T1000 (cell line): ENCODE measurements around the gene GJB3.
"Not testable (repeated sequence)": the region's sequence is repeated elsewhere in the genome, so short reads cannot be mapped to it uniquely, and the experiment has no call there.

Source experiments
- DNase-seq: peaks from one replicate; lab custom pipeline; 2025; ENCODE audit warnings: mixed read lengths; lab: John Stamatoyannopoulos, UW

GJB3 gene

GRCh38 chr1:34781071-34781843 is at the start of gene GJB3:
TSS of gene GJB3 (plus strand) at chr1:34781214. CDS start at chr1:34784763, 3,549 bp downstream.
- DNase-seq: no peak

DNA sequence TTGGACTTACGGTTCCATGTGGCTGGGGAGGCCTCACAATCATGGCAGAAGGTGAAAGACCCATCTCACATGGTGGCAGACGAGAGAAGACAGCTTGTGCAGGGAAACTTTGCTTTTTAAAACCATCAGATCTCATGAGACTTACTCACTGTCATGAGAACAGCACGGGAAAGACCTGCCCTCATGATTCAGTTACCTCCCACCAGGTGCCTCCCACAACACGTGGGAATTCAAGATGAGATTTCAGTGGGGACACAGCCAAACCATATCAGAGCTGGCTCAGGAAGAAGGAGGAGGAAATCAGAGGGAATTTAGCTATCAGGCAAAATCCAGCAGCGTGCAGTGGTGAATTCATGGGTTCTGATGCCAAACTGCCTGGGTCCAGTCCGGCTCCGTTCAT is 48.2 kb upstream of the GJB3 start:
- DNase-seq: not testable (repeated sequence)

DNA sequence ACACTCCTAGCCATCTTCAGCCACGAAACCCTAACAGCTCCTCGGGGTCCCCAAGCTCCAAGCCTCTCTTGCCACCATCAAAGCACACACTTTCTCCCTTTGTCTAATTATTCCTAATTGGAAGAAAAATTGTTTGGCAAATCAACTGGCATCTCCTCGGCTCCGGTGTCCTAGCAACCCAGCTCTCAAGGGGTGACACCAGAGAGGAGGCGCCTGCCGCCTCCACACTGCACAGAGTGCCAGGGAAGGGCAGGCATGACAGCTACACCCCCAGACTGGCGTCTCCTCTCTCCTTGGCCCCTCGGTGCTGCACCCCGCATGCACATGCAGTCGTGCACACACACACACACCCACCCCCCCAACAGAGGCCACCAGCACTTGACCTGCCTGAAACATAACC is 44.3 kb upstream of the GJB3 start:
- DNase-seq: no peak

- not testable (repeated sequence) for DNase-seq
Observed at GRCh38 chr1:34737236-34737635, 43.8 kb upstream of the GJB3 start.

- no peak for DNase-seq
Observed at GRCh38 chr1:34739613-34740012, 41.4 kb upstream of the GJB3 start.

DNA sequence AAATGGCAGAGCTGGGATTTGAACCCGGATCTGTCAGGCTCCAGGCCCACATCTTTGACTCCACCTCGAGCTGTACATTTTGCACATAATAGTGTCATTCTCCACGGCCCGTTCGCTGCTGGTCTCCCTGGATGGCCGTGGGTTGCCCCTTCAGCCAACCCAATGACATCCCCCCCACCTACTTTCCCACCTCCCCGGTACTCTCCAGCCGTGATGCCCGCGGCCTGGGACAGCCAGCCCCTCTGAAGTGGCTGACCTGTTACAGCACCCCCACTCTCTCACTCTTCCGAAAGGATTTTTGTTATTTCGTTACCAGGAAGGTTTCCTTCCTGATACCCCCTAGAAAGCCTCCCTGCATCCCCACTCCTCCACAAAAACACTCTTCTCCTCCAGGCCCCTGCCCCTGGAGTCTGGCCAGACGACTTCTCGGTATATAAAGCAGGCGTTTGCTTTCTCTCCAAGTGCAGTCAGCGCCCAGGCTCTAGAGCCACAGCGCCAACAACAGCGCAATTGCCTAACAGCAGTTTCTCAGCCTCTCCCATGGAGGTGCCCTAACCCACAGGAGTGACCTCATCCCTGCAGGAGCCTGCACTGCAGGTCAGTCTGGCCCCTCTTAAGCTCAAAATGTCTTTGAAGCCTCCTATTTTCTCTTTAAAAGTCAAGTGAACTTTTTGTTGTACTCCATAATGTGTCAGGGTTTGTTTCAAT is 40.7 kb upstream of the GJB3 start:
- DNase-seq: no peak

DNA sequence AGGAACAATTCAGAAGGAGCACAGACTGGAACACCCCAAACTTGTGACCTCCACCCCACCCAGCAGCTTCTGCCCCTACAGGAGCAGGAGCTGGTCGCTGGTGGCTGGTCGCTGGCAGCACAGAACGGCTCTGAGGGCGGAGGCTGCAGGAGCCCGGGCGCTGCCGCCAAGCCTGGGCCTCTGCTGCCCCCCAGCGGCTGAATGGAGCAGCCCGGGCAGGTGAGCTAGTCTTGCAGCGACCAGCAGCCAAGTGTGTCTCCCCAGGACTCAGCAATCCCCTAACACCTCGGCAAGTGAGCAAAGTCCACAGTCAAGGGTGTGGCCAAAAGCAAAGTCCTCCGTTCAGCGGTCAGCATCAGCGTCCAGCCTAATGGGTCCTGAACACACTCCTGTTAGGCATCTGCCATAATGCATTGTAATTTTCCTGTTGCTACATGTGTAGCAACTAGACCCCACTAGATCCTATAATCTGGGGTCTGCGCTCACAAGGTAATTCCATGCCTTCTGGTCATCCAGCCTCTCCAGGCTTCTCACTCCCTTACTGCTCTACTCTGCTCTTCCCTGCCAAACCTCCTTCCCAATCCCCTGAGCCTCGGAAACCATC is 38.2 kb upstream of the GJB3 start:
- DNase-seq: peak; percentile 47

- DNase-seq: peak; percentile 5
Observed at GRCh38 chr1:34743775-34744174, 37.2 kb upstream of the GJB3 start.

GRCh38 chr1:34744851-34745250 is 36.2 kb upstream of the GJB3 start:
- no peak for DNase-seq

DNA sequence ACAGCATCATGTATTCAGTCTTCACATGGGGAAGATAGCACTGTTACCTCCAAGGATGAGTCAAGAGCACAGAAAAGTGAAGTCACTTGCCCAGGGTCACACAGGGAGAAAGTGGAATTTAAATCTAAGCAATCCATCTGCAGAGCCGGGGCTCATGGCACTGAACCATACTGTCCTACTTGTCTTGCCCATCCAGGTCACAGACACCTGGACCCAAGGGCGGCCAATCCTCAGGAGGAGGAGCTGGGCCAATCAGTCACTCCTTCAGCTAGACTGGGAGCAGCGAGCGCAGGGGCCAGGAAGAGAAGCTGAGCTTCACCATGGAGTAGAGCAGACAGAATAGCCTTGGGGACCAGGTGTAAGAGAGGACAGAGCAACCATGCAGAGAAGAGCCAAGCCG is 35.3 kb upstream of the GJB3 start:
- no peak for DNase-seq

- no peak for DNase-seq
Observed at GRCh38 chr1:34746101-34746500, 34.9 kb upstream of the GJB3 start.

GRCh38 chr1:34746785-34747637 is 34.0 kb upstream of the GJB3 start:
- no peak for DNase-seq

- no peak for DNase-seq
Observed at GRCh38 chr1:34747638-34747941, 33.4 kb upstream of the GJB3 start.

DNA sequence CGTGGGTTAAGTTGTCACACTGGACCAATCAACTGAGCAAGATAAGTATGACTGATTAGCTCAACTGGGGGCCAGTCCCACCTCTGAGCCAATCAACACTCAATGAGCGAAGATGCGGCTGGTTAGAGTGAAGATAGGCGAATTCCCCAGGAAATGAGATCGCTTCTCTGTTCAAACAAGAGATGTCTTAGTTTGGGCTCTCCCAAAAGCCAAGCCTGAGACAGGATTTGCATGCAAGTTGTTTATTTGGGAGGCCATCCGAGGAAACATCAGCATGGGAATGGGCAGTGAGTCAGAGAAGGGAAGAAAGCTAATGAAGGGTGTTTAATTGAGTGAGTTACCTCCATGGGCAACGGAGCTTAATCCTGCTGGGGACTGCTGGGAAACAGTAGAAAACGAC is 31.0 kb upstream of the GJB3 start:
- DNase-seq: no peak

DNA sequence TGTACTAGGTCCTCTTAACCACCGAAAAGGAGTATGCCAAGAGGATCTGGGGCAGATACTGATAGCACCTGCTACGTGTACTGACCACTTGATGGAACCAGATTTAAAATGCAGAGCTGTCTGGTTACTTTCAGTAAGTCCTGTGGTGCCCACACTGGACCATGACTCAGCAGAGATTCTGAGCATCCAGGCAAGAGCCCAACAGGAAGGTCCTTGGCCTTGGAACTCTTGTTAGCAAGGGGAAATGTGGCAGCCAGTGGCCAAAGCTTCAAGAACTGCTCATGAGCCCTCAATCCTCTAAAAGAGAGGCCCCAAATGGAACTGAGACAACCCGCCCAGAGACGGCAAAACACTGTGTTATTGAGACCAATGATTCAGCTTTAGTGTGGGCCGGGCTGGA is 30.4 kb upstream of the GJB3 start:
- no peak for DNase-seq

DNA sequence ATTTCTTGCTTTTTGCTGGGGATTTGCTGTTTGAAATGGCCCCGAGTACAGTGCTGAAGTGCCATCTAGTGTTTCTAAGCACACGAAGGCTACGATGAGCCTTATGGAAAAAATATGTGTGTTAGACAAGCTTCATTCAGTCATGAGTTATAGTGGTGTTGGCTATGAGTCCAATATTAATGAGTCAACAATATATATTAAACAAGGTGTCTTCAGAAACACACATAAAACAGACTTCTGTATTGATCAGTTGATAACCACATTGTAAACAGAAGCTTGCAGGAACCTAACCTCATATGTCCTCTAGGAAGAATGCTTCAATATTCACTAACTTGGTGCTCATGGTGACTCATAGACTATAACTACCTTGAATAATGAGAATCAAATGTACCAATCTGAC is 27.9 kb upstream of the GJB3 start:
- DNase-seq: no peak

- DNase-seq: no peak
Observed at GRCh38 chr1:34754964-34755637, 25.9 kb upstream of the GJB3 start, which contains the start of gene GJB5. TSS of gene GJB5 (plus strand) at chr1:34755047. CDS start at chr1:34757331, 2,284 bp downstream.

GRCh38 chr1:34755961-34756360 is 25.1 kb upstream of the GJB3 start:
- DNase-seq: no peak

DNA sequence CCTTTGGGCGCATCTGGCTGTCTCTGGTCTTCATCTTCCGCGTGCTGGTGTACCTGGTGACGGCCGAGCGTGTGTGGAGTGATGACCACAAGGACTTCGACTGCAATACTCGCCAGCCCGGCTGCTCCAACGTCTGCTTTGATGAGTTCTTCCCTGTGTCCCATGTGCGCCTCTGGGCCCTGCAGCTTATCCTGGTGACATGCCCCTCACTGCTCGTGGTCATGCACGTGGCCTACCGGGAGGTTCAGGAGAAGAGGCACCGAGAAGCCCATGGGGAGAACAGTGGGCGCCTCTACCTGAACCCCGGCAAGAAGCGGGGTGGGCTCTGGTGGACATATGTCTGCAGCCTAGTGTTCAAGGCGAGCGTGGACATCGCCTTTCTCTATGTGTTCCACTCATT is 23.6 kb upstream of the GJB3 start:
- DNase-seq: no peak

GRCh38 chr1:34758751-34759150 is 22.3 kb upstream of the GJB3 start:
- DNase-seq: no peak

DNA sequence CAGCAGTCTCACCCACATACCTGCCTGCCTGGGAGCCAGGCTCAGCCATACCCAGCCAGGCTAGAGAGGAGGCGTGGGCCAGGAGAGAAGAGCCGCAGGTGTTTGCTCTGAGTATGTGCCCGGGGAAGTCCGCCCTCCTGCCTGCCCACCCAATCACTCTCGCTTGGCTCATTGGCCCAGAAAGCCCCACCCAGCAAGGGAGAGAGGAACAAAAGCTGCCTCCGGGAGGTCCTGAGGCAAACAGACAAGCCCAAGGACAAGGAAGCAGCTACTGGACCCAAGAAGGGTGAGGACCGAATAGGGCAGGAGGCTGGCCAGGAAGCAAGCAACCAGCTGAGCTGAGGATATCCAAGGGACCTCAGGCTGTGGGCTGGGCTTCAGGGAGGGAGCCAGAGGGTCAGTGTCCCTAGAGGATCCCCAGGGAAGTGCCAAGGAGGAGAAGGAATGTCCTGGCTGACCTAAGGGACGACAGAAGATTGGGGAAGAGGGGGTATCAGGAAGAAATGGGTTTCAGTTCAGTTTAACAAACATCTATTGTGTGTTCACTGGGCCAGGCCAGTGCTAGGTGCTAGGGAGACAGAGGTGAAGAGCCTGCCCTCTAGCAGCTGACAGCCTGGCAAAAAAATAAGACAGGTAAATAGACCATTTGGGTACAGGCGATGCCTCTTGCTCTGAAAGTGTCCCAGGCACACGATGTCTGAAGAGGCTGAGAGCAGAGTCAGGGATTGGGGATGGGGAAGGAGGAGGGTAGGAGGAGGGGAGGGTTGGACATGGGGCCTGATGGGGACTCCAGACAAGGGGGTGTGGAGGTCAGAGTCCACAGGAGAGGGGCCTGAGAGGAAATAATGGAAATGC is 21.3 kb upstream of the GJB3 start, which contains the start of gene GJB4:
TSS of gene GJB4 (plus strand) at position 238 of the 855 bp plus-strand sequence. CDS start 1,515 bp downstream, outside the sequence.
- DNase-seq: no peak
